ENCODE measurements around the gene LIMK2. TPM values are rescaled to one million over a fixed set of nuclear protein-coding genes. Genes with fewer than 3 reads are reported as not detected.

The LIMK2 gene
- total RNA-seq, 1 donor from 2014 or later, result 61.2 TPM

GRCh38 chr22:31248138-31248745 lies 36.1 kb downstream of the LIMK2 start:
- peak; percentile 94 to 95 for ATAC-seq
- Histone ChIP-seq H3K36me3 (no peaks in the 10 kb centered on the region), H3K4me1 (peaks cover 54% of the 10 kb centered on the region), H3K4me3 (peak overlapping the region; percentile 50), H3K9me3 (no peaks in the 10 kb centered on the region), H3K27ac (peak overlapping the region; percentile 44), H3K27me3 (ENCODE audit: low read depth) (no peaks in the 10 kb centered on the region)
- peak; percentile 82 for DNase-seq
- intact Hi-C loops (cut with DNase I), result no loop called here
- no peak for TF ChIP-seq CTCF (IDR thresholded peaks at IDR 0.05)

DNA sequence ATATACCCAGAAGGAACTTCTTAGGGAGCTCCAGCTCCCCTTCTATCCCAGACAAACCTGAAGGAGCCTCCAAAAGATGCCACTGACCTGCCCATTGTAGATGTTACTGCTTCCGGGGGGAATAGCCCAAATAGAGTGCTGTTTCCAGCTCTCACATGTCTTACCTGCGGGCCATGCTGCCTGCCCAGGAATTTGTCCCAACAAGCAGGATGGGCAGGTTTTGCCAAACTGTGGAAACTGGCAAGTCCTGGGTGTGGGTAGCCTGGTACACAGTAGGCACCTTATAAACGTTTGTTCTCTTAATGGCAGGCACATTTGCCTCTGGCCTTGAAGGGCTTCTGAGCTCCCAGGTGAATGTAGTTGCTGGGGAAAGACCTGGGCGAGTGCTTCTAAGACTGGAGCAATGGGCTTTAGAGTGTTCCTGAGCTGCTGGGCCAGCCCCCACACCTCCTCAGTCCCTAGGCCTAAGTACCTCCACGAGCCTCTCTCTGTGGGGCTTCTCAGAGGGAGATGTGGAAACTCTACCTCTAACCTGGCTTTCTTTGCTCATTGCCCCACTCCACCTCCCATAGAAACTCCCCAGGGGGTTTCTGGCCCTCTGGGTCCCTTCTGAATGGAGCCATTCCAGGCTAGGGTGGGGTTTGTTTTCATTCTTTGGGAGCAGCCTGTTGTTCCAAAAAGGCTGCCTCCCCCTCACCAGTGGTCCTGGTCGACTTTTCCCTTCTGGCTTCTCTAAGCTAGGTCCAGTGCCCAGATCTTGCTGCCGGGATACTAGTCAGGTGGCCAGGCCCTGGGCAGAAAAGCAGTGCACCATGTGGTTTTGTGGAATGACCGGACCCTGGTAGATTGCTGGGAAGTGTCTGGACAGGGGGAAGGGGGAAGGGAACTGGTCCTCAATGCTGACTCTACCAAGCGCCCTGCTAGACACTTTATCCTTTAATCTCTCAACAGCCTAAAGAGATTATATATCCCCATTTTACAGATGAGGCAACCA lies 37.2 kb downstream of the LIMK2 start:
- no peaks in the 10 kb centered on the region for H3K9me3 ChIP-seq
- intact Hi-C loops (cut with DNase I), result no loop called here
- no peaks in the 10 kb centered on the region for H3K36me3 ChIP-seq
- H3K4me3 ChIP-seq, result peak overlapping the region; percentile 50
- H3K27me3 ChIP-seq (ENCODE audit: low read depth), result no peaks in the 10 kb centered on the region
- DNase-seq, result no peak
- H3K27ac ChIP-seq, result peak overlapping the region; percentile 44
- TF ChIP-seq CTCF (IDR thresholded peaks at IDR 0.05), result no peak
- peak; percentile 34 to 41 for ATAC-seq
- peaks cover 64% of the 10 kb centered on the region for H3K4me1 ChIP-seq

- peaks cover 70% of the 10 kb centered on the region for H3K4me1 ChIP-seq
- no peaks in the 10 kb centered on the region for H3K27me3 ChIP-seq (ENCODE audit: low read depth)
- TF ChIP-seq CTCF (IDR thresholded peaks at IDR 0.05), result no peak
- H3K27ac ChIP-seq, result peak overlapping the region; percentile 44
- intact Hi-C loops (cut with DNase I), result no loop called here
- DNase-seq, result no peak
- no peak for ATAC-seq
- no peaks in the 10 kb centered on the region for H3K9me3 ChIP-seq
- no peak overlapping the region for H3K4me3 ChIP-seq
- no peaks in the 10 kb centered on the region for H3K36me3 ChIP-seq
Measured at GRCh38 chr22:31250740-31251600, 38.9 kb downstream of the LIMK2 start.

DNA sequence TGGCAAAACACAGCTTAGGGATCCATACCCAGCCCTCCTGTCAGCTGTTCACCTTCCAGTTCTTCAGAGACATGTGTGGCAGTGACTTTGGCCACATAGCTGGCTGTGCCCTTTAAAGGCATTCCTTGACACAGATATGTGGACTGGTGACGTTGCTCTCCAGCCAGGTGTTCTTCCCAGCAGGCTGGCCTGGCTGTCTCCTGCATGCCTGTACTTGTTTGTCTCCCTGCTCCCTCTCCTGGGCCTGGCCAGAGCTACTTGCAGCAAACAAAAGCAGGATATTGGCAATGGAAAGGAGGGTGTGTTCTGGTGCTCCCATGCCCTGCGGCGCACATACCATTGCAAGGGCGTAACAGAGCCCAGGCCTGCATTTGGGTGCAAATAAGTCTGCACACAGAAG lies 41.9 kb downstream of the LIMK2 start:
- Histone ChIP-seq H3K27ac (peak overlapping the region; percentile 69), H3K4me1 (peaks cover 54% of the 10 kb centered on the region), H3K9me3 (no peaks in the 10 kb centered on the region), H3K27me3 (ENCODE audit: low read depth) (no peaks in the 10 kb centered on the region), H3K4me3 (no peak overlapping the region), H3K36me3 (peaks cover 10% of the 10 kb centered on the region)
- ATAC-seq, result peak; percentile 78 to 90
- no peak for TF ChIP-seq CTCF (IDR thresholded peaks at IDR 0.05)
- DNase-seq, result peak; percentile 81
- intact Hi-C loops (cut with DNase I), result no loop called here

DNA sequence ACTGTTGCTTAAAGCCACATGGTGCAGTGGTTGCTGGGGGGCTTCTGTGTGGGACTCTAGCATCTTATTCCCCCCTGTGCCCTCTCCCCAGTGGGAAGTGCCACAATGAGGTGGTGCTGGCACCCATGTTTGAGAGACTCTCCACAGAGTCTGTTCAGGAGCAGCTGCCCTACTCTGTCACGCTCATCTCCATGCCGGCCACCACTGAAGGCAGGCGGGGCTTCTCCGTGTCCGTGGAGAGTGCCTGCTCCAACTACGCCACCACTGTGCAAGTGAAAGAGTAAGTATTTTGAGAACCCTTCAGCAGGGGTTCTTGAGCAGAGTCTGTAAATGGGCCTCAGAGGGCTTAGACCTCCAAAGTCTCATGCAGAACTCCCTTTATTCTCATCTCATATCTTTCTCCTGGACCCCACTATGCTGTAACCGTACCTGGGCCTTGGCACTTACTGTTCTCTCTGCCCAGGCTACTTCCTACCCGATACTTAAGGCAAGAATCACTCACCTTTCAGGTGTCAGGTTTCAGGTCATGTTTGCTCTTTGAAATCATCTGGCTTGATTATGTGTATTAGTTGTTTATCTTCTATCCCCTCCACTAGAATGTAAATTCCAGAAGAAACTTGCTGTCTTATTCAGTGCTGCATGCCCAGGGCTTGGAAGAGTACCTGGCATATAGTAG lies 47.8 kb downstream of the LIMK2 start:
- no peaks in the 10 kb centered on the region for H3K4me1 ChIP-seq
- ATAC-seq, result peak; percentile 47 to 56
- peaks cover 70% of the 10 kb centered on the region for H3K36me3 ChIP-seq
- no peaks in the 10 kb centered on the region for H3K27me3 ChIP-seq (ENCODE audit: low read depth)
- no peak overlapping the region for H3K27ac ChIP-seq
- intact Hi-C loops (cut with DNase I), result no loop called here
- no peak overlapping the region for H3K4me3 ChIP-seq
- no peak for TF ChIP-seq CTCF (IDR thresholded peaks at IDR 0.05)
- no peak for DNase-seq
- no peaks in the 10 kb centered on the region for H3K9me3 ChIP-seq

All from lower lobe of right lung (tissue), 2 donors.